Measurements from ENCODE around the gene RAB6A. TPM values are rescaled to one million over a fixed set of nuclear protein-coding genes. Genes with fewer than 3 reads are reported as not detected.

RAB6A gene
- total and polyA plus RNA-seq, 2 experiments from 2014 or later, result 119 to 218 TPM

DNA sequence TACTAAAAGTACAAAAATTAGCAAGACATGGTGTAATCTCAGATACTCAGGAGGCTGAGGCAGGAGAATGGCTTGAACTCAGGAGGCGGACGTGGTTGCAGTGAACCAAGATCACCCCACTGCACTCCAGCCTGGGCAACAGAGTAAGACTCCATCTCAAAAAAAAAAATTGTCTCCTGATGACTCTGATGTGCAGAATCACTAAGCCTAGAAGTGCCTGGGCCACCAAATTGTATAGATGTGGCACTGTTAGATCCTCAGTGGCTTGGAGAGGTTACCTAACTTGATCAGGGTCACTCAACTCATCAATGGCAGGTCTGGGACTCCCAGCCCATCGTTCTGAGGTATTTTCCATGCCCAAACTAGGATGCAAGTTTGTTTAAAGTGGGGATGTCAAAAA lies 103.9 kb downstream of the RAB6A start:
- Histone ChIP-seq H3K4me3 (no peak overlapping the region), H3K36me3 (no peaks in the 10 kb centered on the region), H3K9me3 (ENCODE audit: low read depth) (no peaks in the 10 kb centered on the region), H3K4me1 (ENCODE audit: low read depth) (no peaks in the 10 kb centered on the region), H3K27ac (no peak overlapping the region), H3K27me3 (no peaks in the 10 kb centered on the region)
- no peak for DNase-seq (ENCODE audit: low read depth in 1 of 2, low spot score in 1 of 2)
- no peak for TF ChIP-seq CTCF (IDR thresholded peaks at IDR 0.05; ENCODE audit: low read depth, low read length)

DNA sequence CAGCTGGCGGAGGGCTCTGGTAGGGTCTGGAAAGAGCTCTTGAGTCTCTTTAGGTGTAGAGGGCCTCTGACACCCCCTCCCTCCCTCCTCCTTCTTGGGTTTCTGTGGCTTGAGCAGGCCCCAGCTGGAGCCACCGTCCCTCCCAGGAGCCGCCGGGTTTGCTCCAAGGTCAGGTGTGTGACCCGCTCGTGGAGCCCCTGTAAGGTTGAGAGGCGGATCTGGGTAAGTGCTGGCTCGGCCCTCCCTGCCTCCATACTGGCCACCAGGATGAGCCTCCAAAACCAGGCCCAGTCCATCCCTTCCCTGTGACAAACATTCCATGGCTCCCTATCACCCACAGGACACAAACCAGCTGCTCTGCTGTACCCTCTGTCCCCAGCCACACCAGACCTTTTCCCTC lies 105.2 kb downstream of the RAB6A start:
- H3K4me1 ChIP-seq (ENCODE audit: low read depth), result no peaks in the 10 kb centered on the region
- TF ChIP-seq CTCF (IDR thresholded peaks at IDR 0.05; ENCODE audit: low read depth, low read length), result no peak
- H3K27me3 ChIP-seq, result no peaks in the 10 kb centered on the region
- no peaks in the 10 kb centered on the region for H3K9me3 ChIP-seq (ENCODE audit: low read depth)
- H3K36me3 ChIP-seq, result no peaks in the 10 kb centered on the region
- no peak overlapping the region for H3K27ac ChIP-seq
- no peak for DNase-seq (ENCODE audit: low read depth in 1 of 2, low spot score in 1 of 2)
- no peak overlapping the region for H3K4me3 ChIP-seq

GRCh38 chr11:73654482-73655021 lies 106.3 kb downstream of the RAB6A start:
- Histone ChIP-seq H3K4me3 (no peak overlapping the region), H3K27me3 (no peaks in the 10 kb centered on the region), H3K27ac (no peak overlapping the region), H3K4me1 (ENCODE audit: low read depth) (no peaks in the 10 kb centered on the region), H3K9me3 (ENCODE audit: low read depth) (no peaks in the 10 kb centered on the region), H3K36me3 (no peaks in the 10 kb centered on the region)
- no peak for TF ChIP-seq CTCF (IDR thresholded peaks at IDR 0.05; ENCODE audit: low read depth, low read length)
- DNase-seq (ENCODE audit: low read depth in 1 of 2, low spot score in 1 of 2), result no peak

GRCh38 chr11:73653996-73654395 lies 106.9 kb downstream of the RAB6A start:
- no peak overlapping the region for H3K27ac ChIP-seq
- no peak overlapping the region for H3K4me3 ChIP-seq
- no peaks in the 10 kb centered on the region for H3K36me3 ChIP-seq
- H3K9me3 ChIP-seq (ENCODE audit: low read depth), result no peaks in the 10 kb centered on the region
- no peaks in the 10 kb centered on the region for H3K4me1 ChIP-seq (ENCODE audit: low read depth)
- H3K27me3 ChIP-seq, result no peaks in the 10 kb centered on the region
- DNase-seq (ENCODE audit: low read depth in 1 of 2, low spot score in 1 of 2), result no peak
- no peak for TF ChIP-seq CTCF (IDR thresholded peaks at IDR 0.05; ENCODE audit: low read depth, low read length)

- DNase-seq (ENCODE audit: low read depth in 1 of 2, low spot score in 1 of 2), result no peak
- no peaks in the 10 kb centered on the region for H3K9me3 ChIP-seq (ENCODE audit: low read depth)
Observed at GRCh38 chr11:73652856-73653559, 107.9 kb downstream of the RAB6A start.

More at GRCh38 chr11:73652856-73653559, 107.9 kb downstream of the RAB6A start:
- Histone ChIP-seq H3K27me3 (no peaks in the 10 kb centered on the region), H3K36me3 (no peaks in the 10 kb centered on the region), H3K4me1 (ENCODE audit: low read depth) (no peaks in the 10 kb centered on the region), H3K27ac (no peak overlapping the region), H3K4me3 (no peak overlapping the region)
- TF ChIP-seq CTCF (IDR thresholded peaks at IDR 0.05; ENCODE audit: low read depth, low read length), result no peak

All from cardiac muscle cell (in vitro differentiated cells and primary cell).